ENCODE measurements around the gene GSTM5. TPM values are rescaled to one million over a fixed set of nuclear protein-coding genes. Genes with fewer than 3 reads are reported as not detected.

Gene GSTM5
- total and polyA plus RNA-seq, 7 experiments from 2014 or later, result 0.42 to 0.81 TPM; not detected in 5

GRCh38 chr1:109722908-109723691, 11.0 kb downstream of the GSTM5 start:
- DNase-seq, result no peak
- H3K27me3 Mint-ChIP-seq, result peaks cover 0 to 19% (median 0%) of the 10 kb centered on the region in 5 donors
- ChIA-PET POLR2A (interaction anchor here (1.2 kb wide), 1 partner anchor 82 kb away, joined by 7 read pairs; no protein-coding TSS in a partner anchor), CTCF (no interaction called here)
- Histone ChIP-seq H3K4me1 (ENCODE audit: control insufficient read depth in 2 of 2, insufficient read depth in 2 of 2, low read length in 2 of 2) (no peaks in the 10 kb centered on the region), H3K27ac (ENCODE audit: low read depth, low read length) (no peak overlapping the region), H3K36me3 (ENCODE audit: control insufficient read depth in 2 of 3, insufficient read depth in 3 of 3, low read length in 3 of 3) (no peaks in the 10 kb centered on the region), H3K27me3 (ENCODE audit: control insufficient read depth in 2 of 2, insufficient read depth in 2 of 2, low read length in 2 of 2) (no peaks in the 10 kb centered on the region), H3K9me3 (ENCODE audit: control insufficient read depth in 2 of 3, low read length in 3 of 3) (no peaks in the 10 kb centered on the region), H3K4me3 (ENCODE audit: low read length) (no peak overlapping the region)
- intact Hi-C loops (cut with micrococcal nuclease), result no loop called here
- H3K4me1 Mint-ChIP-seq, result no peaks in the 10 kb centered on the region
- no peak overlapping the region for H3K27ac Mint-ChIP-seq
- H3K4me3 Mint-ChIP-seq, result no peak overlapping the region
- no peaks in the 10 kb centered on the region for H3K9me3 Mint-ChIP-seq
- H3K36me3 Mint-ChIP-seq, result no peaks in the 10 kb centered on the region
- ATAC-seq, result no peak

GRCh38 chr1:109724933-109725332, 12.9 kb downstream of the GSTM5 start:
- DNase-seq (no peak), ATAC-seq (no peak)
- Histone ChIP-seq H3K4me3 (ENCODE audit: low read length) (no peak overlapping the region), H3K36me3 (ENCODE audit: control insufficient read depth in 2 of 3, insufficient read depth in 3 of 3, low read length in 3 of 3) (no peaks in the 10 kb centered on the region), H3K9me3 (ENCODE audit: control insufficient read depth in 2 of 3, low read length in 3 of 3) (no peaks in the 10 kb centered on the region), H3K27me3 (ENCODE audit: control insufficient read depth in 2 of 2, insufficient read depth in 2 of 2, low read length in 2 of 2) (peaks cover 0 to 3% of the 10 kb centered on the region in 2 donors), H3K4me1 (ENCODE audit: control insufficient read depth in 2 of 2, insufficient read depth in 2 of 2, low read length in 2 of 2) (no peaks in the 10 kb centered on the region), H3K27ac (ENCODE audit: low read depth, low read length) (no peak overlapping the region)
- intact Hi-C loops (cut with micrococcal nuclease), result no loop called here
- H3K27me3 Mint-ChIP-seq, result peaks cover 0 to 28% (median 0%) of the 10 kb centered on the region in 5 donors
- no peaks in the 10 kb centered on the region for H3K36me3 Mint-ChIP-seq
- no peak overlapping the region for H3K4me3 Mint-ChIP-seq
- H3K9me3 Mint-ChIP-seq, result no peaks in the 10 kb centered on the region
- no peak overlapping the region for H3K27ac Mint-ChIP-seq
- ChIA-PET POLR2A (no interaction called here), CTCF (no interaction called here)
- H3K4me1 Mint-ChIP-seq, result no peaks in the 10 kb centered on the region

- no peak for DNase-seq
- H3K4me3 ChIP-seq (ENCODE audit: low read length), result no peak overlapping the region
- no peaks in the 10 kb centered on the region for H3K4me1 ChIP-seq (ENCODE audit: control insufficient read depth in 2 of 2, insufficient read depth in 2 of 2, low read length in 2 of 2)
- H3K9me3 ChIP-seq (ENCODE audit: control insufficient read depth in 2 of 3, low read length in 3 of 3), result no peaks in the 10 kb centered on the region
- CTCF ChIA-PET, result no interaction called here
- Mint-ChIP-seq H3K9me3 (no peaks in the 10 kb centered on the region), H3K4me1 (no peaks in the 10 kb centered on the region), H3K27me3 (peaks cover 0 to 33% (median 0%) of the 10 kb centered on the region in 5 donors), H3K4me3 (no peak overlapping the region), H3K27ac (no peak overlapping the region), H3K36me3 (no peaks in the 10 kb centered on the region)
- no peak for ATAC-seq
- H3K27me3 ChIP-seq (ENCODE audit: control insufficient read depth in 2 of 2, insufficient read depth in 2 of 2, low read length in 2 of 2), result peaks cover 0 to 3% of the 10 kb centered on the region in 2 donors
- intact Hi-C loops (cut with micrococcal nuclease), result no loop called here
- no peaks in the 10 kb centered on the region for H3K36me3 ChIP-seq (ENCODE audit: control insufficient read depth in 2 of 3, insufficient read depth in 3 of 3, low read length in 3 of 3)
- POLR2A ChIA-PET, result no interaction called here
- no peak overlapping the region for H3K27ac ChIP-seq (ENCODE audit: low read depth, low read length)
Observed at GRCh38 chr1:109725510-109725909, 13.5 kb downstream of the GSTM5 start.

GRCh38 chr1:109726007-109726406, 14.0 kb downstream of the GSTM5 start:
- H3K9me3 Mint-ChIP-seq, result no peaks in the 10 kb centered on the region
- Histone ChIP-seq H3K9me3 (ENCODE audit: control insufficient read depth in 2 of 3, low read length in 3 of 3) (no peaks in the 10 kb centered on the region), H3K4me3 (ENCODE audit: low read length) (no peak overlapping the region), H3K27ac (ENCODE audit: low read depth, low read length) (no peak overlapping the region), H3K36me3 (ENCODE audit: control insufficient read depth in 2 of 3, insufficient read depth in 3 of 3, low read length in 3 of 3) (no peaks in the 10 kb centered on the region), H3K27me3 (ENCODE audit: control insufficient read depth in 2 of 2, insufficient read depth in 2 of 2, low read length in 2 of 2) (peaks cover 0 to 3% of the 10 kb centered on the region in 2 donors), H3K4me1 (ENCODE audit: control insufficient read depth in 2 of 2, insufficient read depth in 2 of 2, low read length in 2 of 2) (no peaks in the 10 kb centered on the region)
- no peak for DNase-seq
- H3K4me1 Mint-ChIP-seq, result no peaks in the 10 kb centered on the region
- intact Hi-C loops (cut with micrococcal nuclease), result no loop called here
- POLR2A ChIA-PET, result no interaction called here
- H3K27me3 Mint-ChIP-seq, result peaks cover 0 to 35% (median 0%) of the 10 kb centered on the region in 5 donors
- ATAC-seq, result no peak
- no peak overlapping the region for H3K27ac Mint-ChIP-seq
- H3K36me3 Mint-ChIP-seq, result no peaks in the 10 kb centered on the region
- CTCF ChIA-PET, result no interaction called here
- no peak overlapping the region for H3K4me3 Mint-ChIP-seq

GRCh38 chr1:109726728-109727373, 14.8 kb downstream of the GSTM5 start:
- Histone ChIP-seq H3K27me3 (ENCODE audit: control insufficient read depth in 2 of 2, insufficient read depth in 2 of 2, low read length in 2 of 2) (peaks cover 0 to 3% of the 10 kb centered on the region in 2 donors), H3K27ac (ENCODE audit: low read depth, low read length) (no peak overlapping the region), H3K4me1 (ENCODE audit: control insufficient read depth in 2 of 2, insufficient read depth in 2 of 2, low read length in 2 of 2) (no peaks in the 10 kb centered on the region), H3K4me3 (ENCODE audit: low read length) (no peak overlapping the region), H3K36me3 (ENCODE audit: control insufficient read depth in 2 of 3, insufficient read depth in 3 of 3, low read length in 3 of 3) (no peaks in the 10 kb centered on the region), H3K9me3 (ENCODE audit: control insufficient read depth in 2 of 3, low read length in 3 of 3) (no peaks in the 10 kb centered on the region)
- Mint-ChIP-seq H3K4me3 (peak overlapping the region in 1 of 10 donors; percentile 8), H3K36me3 (no peaks in the 10 kb centered on the region), H3K27ac (no peak overlapping the region), H3K9me3 (no peaks in the 10 kb centered on the region), H3K27me3 (peaks cover 0 to 37% (median 0%) of the 10 kb centered on the region in 5 donors), H3K4me1 (no peaks in the 10 kb centered on the region)
- no peak for DNase-seq
- intact Hi-C loops (cut with micrococcal nuclease), result no loop called here
- no peak for ATAC-seq
- POLR2A ChIA-PET, result no interaction called here
- CTCF ChIA-PET, result no interaction called here

GRCh38 chr1:109728870-109729269, 16.8 kb downstream of the GSTM5 start:
- POLR2A ChIA-PET, result no interaction called here
- Histone ChIP-seq H3K27ac (ENCODE audit: low read depth, low read length) (no peak overlapping the region), H3K4me3 (ENCODE audit: low read length) (no peak overlapping the region), H3K27me3 (ENCODE audit: control insufficient read depth in 2 of 2, insufficient read depth in 2 of 2, low read length in 2 of 2) (peaks cover 0 to 3% of the 10 kb centered on the region in 2 donors), H3K36me3 (ENCODE audit: control insufficient read depth in 2 of 3, insufficient read depth in 3 of 3, low read length in 3 of 3) (no peaks in the 10 kb centered on the region), H3K9me3 (ENCODE audit: control insufficient read depth in 2 of 3, low read length in 3 of 3) (no peaks in the 10 kb centered on the region), H3K4me1 (ENCODE audit: control insufficient read depth in 2 of 2, insufficient read depth in 2 of 2, low read length in 2 of 2) (no peaks in the 10 kb centered on the region)
- Mint-ChIP-seq H3K4me1 (no peaks in the 10 kb centered on the region), H3K27ac (no peak overlapping the region), H3K9me3 (no peaks in the 10 kb centered on the region), H3K27me3 (peaks cover 0 to 41% (median 0%) of the 10 kb centered on the region in 5 donors), H3K4me3 (no peak overlapping the region), H3K36me3 (peaks cover 0 to 4% (median 0%) of the 10 kb centered on the region in 5 donors)
- CTCF ChIA-PET, result no interaction called here
- ATAC-seq (no peak), DNase-seq (no peak)
- intact Hi-C loops (cut with micrococcal nuclease), result no loop called here

GRCh38 chr1:109730666-109731065, 18.6 kb downstream of the GSTM5 start:
- Histone ChIP-seq H3K4me3 (ENCODE audit: low read length) (no peak overlapping the region), H3K9me3 (ENCODE audit: control insufficient read depth in 2 of 3, low read length in 3 of 3) (no peaks in the 10 kb centered on the region), H3K4me1 (ENCODE audit: control insufficient read depth in 2 of 2, insufficient read depth in 2 of 2, low read length in 2 of 2) (no peaks in the 10 kb centered on the region), H3K36me3 (ENCODE audit: control insufficient read depth in 2 of 3, insufficient read depth in 3 of 3, low read length in 3 of 3) (no peaks in the 10 kb centered on the region), H3K27me3 (ENCODE audit: control insufficient read depth in 2 of 2, insufficient read depth in 2 of 2, low read length in 2 of 2) (peaks cover 0 to 3% of the 10 kb centered on the region in 2 donors), H3K27ac (ENCODE audit: low read depth, low read length) (no peak overlapping the region)
- intact Hi-C loops (cut with micrococcal nuclease), result no loop called here
- ATAC-seq, result no peak
- Mint-ChIP-seq H3K9me3 (no peaks in the 10 kb centered on the region), H3K4me1 (no peaks in the 10 kb centered on the region), H3K4me3 (no peak overlapping the region), H3K36me3 (peaks cover 0 to 12% (median 0%) of the 10 kb centered on the region in 5 donors), H3K27me3 (peaks cover 0 to 40% (median 0%) of the 10 kb centered on the region in 5 donors), H3K27ac (no peak overlapping the region)
- DNase-seq, result no peak
- POLR2A ChIA-PET, result no interaction called here
- CTCF ChIA-PET, result no interaction called here
